Amniotic stem cell (primary cell): ENCODE data around the gene ZFP91.

Experiments
- DNase-seq: peaks from one replicate; lab custom pipeline; 2025; lab: John Stamatoyannopoulos, UW

The ZFP91 gene

GRCh38 chr11:58629857-58630256 lies 51.0 kb downstream of the ZFP91 start:
- DNase-seq = peak; percentile 24

DNA sequence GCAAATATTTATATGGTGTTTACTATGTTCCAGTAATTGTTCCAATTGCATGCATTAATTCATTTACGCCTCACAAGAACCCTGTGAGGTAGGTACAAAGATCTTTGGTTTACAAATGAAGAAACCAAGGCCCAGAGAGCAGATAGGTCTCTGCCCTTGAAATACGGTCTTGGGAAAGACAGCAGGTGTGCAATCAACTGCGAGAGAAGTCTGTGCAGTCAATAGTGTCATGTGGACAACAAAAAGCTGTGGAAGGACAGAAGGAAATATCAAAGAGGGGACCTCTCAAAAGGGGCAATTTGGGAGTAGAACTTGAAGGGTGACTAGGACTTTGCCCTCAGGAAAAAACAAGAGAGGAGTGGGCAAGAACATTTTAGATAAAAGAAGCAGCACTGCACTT lies 52.5 kb downstream of the ZFP91 start:
- no peak for DNase-seq

DNA sequence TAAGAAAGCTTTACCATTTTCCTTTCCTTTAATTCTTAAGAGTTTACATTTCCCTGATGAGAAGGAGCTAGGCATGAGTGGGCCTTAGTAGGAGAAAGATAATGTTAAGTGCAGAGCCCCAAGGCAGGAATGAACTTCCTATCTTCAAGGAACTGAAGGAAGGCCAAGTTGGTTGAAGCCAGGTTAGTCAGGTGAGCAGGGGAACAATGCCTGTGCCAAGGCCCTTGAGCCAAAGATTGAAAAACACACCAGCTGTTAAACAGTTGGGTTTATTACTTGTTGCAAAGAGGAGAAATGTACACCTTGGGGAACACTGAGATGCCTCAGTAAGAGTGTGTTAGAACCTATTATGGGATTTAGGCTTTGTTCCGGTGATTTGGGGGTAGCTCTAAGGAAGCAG lies 53.6 kb downstream of the ZFP91 start:
- DNase-seq = no peak

DNA sequence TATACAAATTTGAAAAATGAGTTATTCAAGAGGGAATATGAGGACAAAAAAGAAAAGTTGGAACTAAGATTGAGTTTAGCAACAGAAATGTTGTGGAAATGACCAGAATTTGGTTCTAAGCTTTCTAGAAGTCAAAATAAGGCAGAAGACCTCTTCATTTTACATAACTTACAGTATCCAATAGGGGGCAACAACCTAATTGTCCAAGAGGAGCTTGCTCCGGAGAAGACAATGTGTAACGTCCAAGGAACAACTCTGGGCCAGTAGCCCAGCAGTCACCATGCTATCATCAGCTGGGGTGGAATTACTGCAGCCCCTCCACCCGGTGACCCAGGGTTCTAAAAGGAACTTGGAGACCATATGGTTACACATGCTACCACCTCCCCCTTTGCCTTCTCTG lies 57.7 kb downstream of the ZFP91 start:
- no peak for DNase-seq

DNA sequence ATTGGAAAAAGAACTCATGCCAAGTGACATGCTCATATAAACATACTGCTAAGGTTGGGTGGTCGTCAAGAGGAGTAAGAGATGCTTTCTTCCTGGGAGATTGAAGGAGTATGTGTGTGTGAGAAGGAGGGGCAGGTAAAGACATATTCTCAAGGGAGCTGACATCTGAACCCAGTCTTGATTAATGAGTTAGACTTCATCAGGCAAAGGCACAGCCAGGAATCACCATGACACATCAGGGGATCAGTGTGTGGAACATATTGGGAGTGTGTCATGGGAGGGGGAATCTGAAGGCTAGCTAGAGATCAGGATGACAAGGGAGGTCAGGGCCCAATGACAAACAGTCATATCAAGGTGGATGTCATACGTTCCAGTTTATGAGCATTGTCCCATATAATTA lies 58.5 kb downstream of the ZFP91 start:
- DNase-seq = no peak

DNA sequence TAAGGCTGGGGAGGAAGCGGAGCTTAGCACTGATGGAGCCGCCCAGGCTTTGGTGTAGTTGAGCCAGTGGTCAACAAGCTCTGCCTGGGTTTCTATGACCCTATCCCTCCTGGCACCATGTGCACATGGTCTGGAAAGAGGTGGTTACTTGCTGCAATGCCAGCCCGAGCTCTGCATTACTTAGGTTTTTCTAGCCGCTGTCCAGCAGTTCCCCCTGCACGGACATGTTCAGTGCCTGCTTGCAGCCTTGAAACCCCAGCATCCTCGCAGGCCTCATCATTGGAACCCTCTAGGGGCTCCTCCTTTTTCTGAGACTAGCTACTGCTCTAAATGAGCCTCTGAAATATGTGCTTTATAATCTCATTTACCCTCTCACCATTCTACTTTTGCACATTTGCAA lies 60.2 kb downstream of the ZFP91 start:
- no peak for DNase-seq

GRCh38 chr11:58639669-58640068 lies 60.8 kb downstream of the ZFP91 start:
- no peak for DNase-seq

GRCh38 chr11:58640386-58641023 lies 61.6 kb downstream of the ZFP91 start:
- DNase-seq = no peak

- no peak for DNase-seq
Measured at GRCh38 chr11:58641341-58641740, 62.5 kb downstream of the ZFP91 start.

DNA sequence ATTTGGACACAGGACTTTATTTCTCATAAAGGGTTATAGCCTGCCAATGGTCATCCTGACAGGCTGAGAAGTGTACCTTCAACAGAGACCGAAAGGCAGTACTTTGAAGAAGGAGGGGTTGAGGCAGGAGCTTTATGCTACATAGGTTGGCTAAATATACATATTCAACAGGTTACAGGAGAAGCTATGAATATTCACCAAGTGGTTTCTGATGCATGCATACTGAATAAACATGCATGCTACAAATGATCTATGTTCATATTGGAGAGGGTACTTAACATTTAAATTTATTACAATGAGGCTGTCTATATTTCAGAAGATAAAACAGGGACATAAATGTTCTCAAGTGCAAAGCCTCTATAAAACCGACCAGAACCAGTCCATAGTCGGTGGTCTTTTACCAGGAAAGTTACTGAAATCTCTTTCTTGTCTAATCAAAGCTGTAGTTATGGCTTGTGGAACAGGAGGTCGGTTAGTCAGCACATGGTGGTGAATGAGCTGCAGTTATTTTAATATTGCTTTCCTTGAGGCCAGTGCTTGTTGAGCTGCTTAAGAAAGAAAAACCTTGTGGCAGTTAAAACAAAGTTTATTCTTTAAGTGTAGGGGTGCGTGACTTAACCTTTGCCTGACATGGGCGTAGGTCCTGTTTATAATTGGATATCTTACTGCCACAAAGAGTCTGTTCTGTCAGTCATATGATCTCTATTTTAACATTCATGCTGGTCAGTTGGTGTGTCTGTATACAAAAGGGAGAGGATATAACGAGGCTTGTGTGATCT lies 63.1 kb downstream of the ZFP91 start:
- no peak for DNase-seq

DNA sequence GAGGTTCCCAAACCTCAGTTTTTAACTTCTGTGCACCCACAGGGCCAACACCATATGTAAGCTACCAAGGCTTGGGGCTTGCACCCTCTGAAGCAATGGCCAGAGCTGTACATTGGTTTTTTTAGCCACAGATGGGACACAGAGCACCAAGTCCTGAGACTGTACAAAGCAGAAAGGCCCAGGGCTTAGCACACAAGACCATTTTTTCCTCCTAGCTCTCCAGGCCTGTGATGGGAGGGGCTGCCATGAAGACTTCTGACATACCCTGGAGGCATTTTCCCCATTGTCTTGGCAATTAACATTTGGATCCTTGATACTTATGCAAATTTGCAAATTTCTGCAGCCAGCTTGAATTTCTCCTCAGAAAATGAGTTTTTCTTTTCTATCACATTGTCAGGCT lies 67.0 kb downstream of the ZFP91 start:
- no peak for DNase-seq

- DNase-seq = no peak
Measured at GRCh38 chr11:58647141-58647699, 68.4 kb downstream of the ZFP91 start.

DNA sequence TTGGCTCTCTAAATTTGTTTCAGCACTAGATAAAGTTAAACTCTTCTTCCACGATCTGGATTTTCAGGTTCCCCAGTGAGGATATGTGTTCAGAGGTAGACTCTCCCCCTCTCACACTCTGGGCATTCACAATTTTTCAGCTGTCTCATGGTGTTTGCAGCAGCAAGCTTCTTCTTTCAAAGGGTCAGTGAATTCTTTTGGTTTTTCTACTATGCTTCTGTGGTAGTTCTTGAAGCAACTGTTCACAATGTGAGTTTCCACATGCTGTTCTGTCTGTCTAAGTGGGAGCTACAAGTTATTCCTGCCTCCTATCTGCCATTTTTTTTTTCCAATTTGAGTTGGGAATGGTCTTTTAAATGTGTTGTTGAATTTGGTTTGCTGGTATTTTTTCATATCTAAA lies 69.0 kb downstream of the ZFP91 start:
- DNase-seq = no peak

- no peak for DNase-seq
Measured at GRCh38 chr11:58649623-58650022, 70.8 kb downstream of the ZFP91 start.

GRCh38 chr11:58650496-58650895 lies 71.6 kb downstream of the ZFP91 start:
- DNase-seq = no peak

DNA sequence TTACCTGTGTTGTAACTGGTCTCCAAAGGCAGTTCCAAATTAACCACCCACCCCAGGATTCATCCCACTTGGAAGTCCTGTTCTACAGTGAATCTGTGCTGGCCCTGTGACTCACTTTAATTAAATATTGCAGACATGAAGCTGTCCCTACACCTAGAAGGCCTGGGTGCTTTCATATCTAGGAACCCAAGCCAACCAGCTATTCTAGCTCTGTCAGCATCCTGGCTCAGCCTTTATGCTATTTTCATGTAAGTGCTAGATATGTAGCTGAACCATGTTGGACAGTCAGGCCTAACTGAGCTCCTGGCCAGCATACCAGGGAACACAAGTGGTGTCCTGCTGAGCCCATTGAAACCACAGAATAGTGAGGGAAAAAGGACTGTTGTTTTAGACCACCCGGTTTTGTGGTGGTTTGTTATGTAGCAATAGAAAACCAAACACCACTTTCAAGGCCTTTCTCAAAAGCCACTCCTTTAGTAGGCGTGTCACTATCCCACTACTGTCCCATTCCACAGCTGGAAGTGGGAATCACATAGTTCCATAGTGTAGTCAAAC lies 73.9 kb downstream of the ZFP91 start:
- no peak for DNase-seq

- DNase-seq = peak; percentile 52
Measured at GRCh38 chr11:58654079-58654907, 75.4 kb downstream of the ZFP91 start.

DNA sequence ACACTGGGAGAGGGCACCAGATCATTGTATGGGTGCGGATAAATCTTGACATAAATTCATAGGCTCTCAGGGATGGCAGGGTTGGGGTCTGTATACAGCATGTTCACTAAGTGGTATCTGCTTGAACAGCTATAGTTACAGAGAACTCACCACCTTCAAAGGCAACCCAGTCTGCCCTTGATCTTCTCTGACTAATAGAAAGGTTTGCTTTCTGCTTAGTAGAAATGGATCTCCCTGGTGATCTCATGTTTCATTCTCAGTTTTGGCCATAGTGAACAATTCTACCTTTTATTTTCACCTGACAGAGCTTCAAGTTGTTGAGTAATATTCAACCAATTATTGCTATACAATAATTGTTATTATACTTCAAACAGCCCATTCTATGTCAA lies 76.0 kb downstream of the ZFP91 start:
- DNase-seq = no peak

- DNase-seq = no peak
Measured at GRCh38 chr11:58656348-58656747, 77.5 kb downstream of the ZFP91 start.

- no peak for DNase-seq
Measured at GRCh38 chr11:58658623-58659022, 79.8 kb downstream of the ZFP91 start.

GRCh38 chr11:58659404-58659803 lies 80.5 kb downstream of the ZFP91 start:
- DNase-seq = no peak

GRCh38 chr11:58659910-58660570 lies 81.2 kb downstream of the ZFP91 start:
- DNase-seq = no peak
